Femur (tissue), 1 donor: ENCODE results near the gene RFPL1.

Experiments used
- DNase-seq: peaks from one replicate; pipeline ENCODE4 v3.0.0-alpha.2; 2017

Gene RFPL1

DNA sequence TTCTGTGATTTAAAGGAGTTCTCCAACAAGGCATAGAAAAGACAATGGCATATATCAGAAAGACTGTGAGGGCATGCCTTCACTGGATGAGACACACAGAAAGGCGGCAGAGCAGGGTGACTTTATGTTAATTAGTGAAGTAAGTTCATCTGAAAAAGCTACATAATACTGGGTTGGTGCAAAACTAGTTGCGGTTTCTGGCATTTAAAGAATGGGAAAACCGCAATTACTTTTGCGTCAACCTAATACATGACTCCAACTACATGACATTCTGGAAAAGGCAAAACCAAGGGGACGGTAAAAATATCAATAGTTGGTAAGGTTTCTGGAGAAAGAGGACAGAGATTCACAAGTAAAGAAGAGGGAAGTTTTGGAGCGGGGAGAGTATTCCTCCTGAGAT, 5.1 kb downstream of the RFPL1 start:
- DNase-seq: no peak

DNA sequence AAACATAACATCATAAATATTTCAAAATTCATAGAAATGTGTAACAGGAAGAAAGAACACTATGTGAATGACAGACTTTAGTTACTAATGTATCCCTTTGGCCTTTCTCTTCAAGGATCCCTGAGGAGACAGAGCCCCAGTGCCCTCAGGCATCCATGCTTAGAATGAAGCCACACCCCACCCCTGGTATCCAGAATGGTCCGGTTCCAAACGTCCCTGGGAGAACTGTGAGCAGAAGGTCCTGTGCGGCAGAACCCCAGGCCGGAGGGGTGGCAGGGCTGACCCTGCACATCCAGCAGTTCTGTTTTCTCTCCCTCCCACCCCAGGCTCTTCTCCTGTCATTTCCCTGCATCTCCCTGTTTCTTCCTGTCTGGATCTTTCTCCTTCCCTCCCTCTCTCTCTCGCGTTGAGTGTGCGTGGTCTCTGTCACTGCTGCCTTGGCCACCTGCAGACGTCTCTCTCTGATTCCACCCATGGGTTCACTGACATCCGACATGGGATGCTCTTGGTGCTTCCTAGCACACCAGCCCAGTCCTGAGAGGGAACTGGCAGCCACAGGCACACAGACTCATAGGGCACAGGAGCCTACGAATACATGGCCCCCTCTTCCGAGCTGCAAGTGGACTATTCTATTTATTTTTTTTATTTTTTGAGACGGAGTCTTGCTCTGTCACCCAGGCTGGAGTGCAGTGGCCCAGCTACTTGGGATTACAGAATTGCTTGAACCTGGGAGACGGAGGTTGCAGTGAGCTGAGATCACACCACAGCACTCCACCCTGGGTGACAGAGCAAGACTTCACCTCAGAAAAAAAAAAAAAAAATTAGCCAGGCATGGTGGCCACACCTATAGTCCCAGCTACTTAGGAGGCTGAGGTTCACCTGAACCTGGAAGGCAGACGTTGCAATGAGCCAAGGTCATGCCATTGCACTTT, 5.7 kb downstream of the RFPL1 start:
- no peak for DNase-seq

DNA sequence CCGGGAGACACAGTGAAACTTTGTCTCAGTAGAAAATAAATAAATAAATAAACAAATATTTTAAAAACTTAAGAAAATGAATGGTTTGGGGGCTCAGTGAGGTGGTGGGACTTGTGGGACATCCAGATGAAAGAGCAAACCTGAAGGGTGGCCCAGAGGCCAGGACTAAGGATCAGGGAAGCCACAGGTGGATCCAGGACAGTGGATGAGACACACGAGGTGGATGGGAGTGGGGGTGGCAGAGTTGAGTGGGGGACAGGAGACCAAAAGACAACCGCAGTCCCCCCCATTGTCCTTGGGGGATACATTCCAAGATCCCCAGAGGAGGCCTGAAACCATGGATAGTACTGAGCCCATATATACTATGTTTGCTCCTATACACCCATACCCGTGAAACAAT, 7.1 kb downstream of the RFPL1 start:
- no peak for DNase-seq

DNA sequence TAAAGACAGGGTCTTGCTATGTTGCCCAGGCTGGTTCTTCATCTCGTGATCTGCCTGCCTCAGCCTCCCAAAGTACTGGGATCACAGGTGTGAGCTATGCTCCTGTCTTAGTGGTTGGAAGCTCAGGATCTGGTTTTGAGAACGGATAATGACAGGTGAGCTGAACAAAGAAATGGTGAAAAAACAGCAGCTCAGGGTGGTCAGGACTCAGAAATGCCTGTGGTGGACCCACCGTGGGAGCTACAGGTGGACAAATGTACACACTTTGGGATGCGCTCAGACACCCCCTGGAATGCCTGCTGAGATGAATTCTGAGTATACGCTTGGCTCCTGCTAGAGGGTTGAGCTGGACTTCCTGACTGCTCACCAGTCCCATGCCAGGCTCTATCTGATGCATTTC, 9.5 kb downstream of the RFPL1 start:
- DNase-seq: no peak

DNA sequence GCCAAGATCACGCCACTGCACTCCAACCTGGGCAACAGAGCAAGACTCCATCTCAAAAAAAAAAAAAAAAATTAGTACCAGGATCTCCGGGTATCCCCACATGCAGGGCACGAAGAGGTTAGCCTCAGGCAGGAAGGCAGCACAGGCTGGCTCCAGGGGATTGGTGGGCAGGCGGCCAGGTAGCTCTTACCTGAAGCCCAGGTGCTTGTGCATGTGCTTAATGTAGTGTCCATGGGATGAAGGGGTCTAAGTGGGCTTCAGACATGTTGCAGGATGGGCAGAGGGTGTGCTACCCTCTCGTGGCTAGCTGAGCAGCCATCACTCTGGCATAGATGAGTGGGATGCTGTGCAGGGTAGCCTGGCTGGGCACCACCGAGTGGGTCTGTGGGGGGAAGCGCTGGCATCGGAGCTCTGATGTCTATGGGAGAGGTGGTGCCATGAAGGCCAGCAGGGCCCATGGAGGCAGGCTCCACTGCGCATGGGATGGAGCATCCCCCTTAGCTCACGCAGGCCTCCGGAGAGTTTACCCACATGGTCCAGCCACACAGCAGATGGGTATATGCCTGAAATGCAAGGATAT, 11.0 kb downstream of the RFPL1 start:
- no peak for DNase-seq

DNA sequence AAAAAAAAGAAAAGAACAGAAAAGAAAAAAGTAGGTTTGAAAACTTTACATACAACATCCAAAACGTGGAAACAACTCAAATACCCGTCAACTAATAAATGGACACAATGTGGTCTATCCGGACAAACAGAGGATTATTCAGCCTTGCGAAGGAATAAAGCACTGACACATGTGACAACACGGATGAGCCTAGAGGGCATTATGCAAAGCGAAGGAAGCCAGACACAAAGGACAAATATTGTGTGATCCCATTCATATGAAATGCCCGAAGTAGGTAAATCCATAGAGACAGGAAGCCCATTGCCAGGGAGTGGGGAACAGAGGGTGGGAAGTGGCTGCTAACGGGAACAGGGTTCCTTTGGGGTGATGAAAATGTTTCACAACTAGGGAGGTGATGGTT, 11.8 kb downstream of the RFPL1 start:
- no peak for DNase-seq

DNA sequence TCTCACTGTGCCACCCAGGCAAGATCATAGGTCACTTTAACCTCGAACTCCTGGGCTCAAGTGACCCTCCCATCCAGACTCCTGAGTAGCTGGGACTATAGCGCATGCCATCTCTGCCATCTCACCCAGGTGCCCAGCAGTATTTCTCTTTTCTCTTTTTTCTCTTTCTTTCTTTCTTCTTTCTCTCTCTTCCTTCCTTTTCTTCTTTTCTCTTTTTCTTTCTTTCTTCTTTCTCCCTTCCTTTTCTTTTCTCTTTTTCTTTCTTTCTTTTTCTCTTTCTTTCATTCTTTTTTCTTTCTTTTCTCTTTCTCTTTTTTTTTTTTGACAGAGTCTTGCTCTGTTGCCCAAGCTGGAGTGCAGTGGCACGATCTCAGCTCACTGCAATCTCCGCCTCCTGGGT, 13.5 kb downstream of the RFPL1 start:
- no peak for DNase-seq

DNA sequence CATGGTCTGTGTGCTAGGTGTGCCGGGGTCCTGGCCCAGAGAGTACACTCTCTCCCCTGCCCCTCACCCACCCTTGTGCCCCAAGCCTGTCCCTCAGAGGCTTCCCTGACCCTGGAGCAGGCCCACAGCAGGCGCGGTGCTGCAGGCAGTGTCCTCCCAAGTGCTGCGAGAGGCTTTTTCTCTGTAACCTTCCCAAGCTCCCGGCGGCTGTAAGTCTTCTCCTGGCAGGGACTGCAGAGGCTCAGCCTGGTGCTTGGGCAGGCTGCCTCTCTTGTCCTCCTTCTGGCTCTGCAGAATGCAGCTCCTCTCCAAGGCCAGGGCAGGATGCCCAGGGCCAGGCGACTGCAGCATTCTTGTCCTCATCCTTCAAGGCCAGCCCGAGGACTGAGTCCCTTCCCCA, 15.9 kb downstream of the RFPL1 start:
- DNase-seq: no peak

DNA sequence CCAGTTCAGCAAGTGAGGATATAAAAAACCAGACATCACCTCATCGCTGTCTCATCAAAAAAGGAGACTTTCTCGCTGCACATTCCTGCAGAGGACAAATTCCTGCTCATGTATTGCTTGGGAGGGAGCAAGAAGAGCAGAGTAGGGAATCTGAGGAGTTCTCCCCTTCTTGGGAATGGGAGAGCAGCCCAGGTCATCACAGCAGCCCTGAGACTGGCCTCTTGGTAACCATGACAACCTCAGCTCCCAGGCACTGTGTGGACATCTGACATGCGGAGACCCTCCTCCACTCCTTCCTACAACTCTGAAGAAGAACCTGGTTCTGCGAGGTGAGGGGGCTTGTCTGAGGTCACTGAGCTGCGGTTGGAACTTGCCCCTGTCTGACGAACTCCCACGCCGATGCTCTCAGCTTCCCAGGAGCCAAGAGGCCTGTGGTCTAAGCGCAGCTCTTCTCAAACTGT, 17.9 kb downstream of the RFPL1 start:
- no peak for DNase-seq

DNA sequence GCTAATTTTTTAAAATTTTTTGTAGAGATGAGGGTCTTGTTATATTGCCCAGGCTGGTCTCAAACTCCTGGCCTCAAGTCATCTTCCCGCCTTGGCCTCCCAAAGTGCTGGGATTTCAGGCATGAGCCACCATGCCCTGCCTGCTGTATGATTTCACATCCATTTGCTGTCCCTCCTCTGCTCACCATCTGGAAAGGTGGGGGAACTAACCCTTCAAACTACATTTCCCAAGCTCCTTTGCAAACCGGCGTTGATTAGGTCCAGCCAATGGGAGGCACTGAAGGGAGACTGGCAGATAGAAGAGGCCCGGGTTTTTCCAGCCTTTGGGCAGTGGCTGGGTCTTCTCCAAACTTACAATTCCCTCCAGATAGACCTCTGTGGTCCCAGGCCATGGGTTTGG, 19.3 kb downstream of the RFPL1 start:
- DNase-seq: no peak

DNA sequence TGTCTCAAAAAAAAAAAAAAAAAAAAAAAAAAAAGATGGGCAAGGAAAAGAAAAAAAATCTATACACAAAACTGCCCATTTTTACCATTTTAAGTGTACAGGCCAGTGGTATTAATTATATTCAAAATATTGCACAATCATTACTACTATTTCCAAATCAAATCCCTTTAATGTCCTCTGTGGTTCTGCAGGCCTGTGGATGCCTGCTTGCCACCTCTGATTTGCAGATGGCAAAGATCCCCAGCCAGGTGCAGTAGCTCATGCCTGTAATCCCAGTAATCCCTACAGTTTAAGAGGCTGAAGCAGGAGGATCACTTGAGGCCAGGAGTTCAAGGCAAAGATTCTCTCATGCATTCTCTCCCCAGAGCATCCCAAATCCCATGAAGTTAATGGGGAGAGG, 20.2 kb downstream of the RFPL1 start:
- no peak for DNase-seq

DNA sequence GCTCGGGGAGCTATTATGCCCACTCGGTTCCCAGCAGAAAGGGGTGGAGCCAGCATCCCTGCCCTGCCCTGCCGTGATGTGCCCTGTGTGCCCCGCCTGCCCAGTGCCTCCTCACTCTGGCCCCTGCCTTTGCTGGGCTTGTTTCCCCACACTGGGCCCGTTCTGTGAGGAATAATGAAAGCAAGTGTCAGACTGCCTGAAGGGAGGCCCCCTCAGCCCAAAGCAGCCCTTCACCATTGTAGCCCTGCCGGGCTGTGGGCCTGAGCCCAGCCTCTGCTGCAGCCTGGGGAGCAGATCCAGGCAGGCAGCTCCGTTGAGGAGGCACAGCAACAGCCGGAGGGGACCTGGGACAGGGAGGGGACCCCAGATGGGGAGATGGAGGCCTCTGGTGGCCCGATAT, 21.4 kb downstream of the RFPL1 start:
- DNase-seq: no peak

DNA sequence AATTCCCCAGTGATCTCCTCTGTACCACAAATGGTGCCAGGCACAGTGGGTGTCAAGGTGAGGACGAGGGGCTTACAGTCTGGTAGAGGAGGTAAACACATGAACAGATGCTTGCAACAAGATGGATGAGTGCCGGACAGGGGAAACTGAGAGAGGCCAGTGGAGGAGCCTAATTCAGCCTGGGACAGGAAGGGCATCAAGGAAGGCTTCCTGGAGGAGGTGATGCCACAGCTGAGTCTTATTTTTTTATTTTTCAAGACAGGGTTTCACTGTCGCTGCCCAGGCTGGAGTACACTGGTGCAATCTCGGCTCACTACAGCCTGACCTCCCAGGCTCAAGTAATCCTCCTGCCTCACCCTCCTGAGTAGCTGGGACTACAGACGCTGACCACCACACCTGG, 22.9 kb downstream of the RFPL1 start:
- DNase-seq: no peak

DNA sequence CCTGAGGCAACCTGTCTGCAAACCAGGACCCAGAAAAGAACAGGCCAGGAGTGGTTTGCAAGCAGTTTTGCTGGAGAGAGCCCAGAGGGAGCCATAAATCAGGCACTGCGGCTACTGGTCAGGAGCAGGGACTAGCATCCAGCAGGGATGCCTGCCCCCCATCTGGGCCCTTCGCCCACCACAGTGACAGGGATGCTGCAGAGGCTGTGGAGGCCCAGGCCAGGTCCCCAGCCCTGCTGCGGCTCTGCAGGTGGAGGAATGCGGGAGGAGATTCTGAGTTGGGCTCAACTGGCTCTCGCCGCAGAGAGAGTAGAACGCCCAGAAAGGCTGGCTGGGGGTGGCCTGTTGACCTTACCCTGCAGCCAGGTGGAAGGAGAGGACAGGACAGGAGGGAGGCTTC, 25.2 kb downstream of the RFPL1 start:
- no peak for DNase-seq

DNA sequence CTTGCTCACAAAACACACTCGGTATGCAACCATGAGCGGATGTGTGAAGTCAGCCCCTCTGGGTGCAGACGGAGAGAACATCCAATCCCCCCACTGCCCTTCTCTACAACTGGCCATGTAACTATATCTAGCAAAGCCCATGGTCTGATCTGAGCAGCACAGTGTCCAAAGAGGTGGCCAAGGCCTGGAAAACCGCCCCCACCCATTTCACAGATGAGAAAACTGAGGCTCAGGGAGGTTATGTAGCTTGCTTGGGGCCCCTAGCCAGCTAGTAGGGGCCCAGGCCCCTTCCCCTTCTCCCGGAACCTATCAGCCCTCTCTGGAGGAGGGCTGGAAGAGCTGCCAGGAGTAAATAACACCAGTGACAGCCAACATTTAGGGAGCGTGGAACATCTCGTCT, 26.2 kb downstream of the RFPL1 start:
- DNase-seq: no peak

DNA sequence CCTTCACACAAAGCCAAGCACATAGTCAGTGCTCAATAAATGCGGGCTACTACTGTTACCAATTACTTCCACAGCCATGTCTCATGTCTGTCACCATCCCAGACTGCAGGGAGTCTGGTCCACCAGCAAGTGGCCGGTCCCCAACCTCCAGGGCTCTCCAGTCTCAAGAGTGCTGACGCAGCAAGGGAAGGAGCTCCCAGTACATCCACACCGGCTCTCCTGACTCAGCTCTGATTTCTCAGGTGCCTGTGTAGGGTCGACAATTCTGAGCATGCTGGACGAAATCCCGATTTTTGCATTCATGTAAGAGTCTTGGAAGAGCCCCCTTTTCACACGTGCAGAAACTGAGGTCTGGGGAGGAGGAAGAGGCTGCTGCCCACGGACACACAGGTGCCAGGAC, 31.4 kb downstream of the RFPL1 start:
- DNase-seq: no peak

DNA sequence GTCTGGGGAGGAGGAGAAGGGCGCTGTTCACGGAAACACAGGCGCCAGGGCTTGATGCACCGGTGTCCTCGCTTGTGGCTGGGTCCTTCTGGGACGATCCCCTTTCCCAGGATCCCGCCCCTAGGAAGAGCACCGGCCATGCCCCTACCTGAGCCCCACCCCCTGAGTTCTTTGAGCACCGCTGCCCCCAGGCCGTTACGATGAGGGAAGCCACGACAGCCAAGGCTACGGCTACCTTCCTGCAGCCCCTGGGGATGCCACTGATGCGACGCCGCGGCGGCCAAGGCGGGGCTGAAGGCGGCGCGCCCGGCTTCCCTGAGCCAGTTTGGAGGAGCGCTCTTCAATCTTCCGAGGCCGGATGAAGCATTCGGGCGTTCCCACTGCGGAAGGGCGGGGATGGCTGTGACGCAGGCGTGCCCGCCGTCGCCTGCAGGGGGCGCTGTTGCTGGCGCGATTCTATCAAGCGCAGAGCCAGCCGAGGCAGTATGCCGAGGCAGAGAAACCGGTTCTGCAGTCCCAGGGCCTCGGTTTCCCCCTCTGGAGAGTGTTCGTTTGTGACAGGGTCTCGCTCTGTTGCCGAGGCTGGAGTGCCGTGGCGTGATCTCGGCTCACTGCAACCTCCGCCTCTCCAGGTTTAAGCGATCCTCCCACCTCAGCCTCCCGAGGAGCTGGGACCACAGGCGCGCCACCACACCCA, 31.9 kb downstream of the RFPL1 start:
- peak; percentile 74 for DNase-seq

DNA sequence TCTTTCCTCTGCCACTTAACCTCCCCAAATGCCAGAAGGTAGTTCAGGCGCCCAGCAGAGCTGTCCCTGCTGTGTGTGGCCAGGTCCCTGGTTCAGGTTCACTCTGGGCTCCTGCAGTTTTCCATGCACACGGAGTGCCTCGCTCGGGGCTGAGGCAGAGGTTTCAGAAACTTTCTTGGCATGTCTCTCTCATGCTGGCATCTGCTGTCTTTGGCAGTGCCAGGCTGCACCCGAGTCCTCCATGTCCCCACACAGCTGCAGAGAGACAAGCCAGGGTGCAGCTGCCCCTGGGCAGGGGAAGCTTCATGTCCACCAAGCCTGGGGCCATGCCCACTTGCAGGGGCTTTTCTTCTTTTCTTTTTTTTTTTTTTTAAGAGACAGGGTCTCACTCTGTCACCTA, 34.6 kb downstream of the RFPL1 start:
- DNase-seq: no peak

DNA sequence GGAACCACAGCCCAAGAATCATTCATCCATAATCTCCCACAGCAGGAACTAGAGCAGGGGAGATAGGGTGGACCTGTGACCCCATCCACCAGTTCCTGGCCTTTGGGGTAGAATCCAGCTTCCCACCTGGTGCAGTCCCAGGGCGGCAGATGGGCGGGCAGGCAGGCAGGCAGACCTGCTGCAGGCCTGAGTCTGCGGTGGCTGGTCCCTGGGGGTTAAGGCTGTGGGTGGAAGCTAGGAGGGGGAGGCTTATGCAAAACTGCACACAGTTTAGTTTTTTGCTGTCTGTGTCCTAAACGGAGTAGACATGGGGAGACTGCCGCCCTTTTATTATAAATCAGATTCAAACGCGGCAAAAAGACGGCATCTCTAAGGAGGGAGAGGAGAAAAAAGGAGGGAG, 37.2 kb downstream of the RFPL1 start:
- no peak for DNase-seq

DNA sequence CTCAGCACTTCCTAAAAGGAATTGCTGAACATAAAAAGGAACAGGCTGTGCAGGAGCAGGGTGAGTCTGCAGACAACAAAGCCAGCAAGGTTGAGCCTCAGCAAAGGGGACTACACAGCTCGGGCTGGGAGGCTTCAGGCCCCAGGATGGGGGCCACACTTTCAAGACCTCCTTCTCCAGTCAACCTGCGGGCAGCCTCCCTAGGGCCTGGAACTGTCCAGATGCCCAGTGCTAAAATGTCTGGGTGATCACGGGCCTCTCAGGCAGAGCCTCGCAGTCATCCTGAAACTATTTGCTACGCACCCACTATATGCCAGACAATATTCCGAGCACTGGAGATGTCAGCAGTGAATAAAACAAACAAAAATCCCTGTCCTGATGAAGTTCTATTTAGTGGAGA, 37.7 kb downstream of the RFPL1 start:
- no peak for DNase-seq

DNA sequence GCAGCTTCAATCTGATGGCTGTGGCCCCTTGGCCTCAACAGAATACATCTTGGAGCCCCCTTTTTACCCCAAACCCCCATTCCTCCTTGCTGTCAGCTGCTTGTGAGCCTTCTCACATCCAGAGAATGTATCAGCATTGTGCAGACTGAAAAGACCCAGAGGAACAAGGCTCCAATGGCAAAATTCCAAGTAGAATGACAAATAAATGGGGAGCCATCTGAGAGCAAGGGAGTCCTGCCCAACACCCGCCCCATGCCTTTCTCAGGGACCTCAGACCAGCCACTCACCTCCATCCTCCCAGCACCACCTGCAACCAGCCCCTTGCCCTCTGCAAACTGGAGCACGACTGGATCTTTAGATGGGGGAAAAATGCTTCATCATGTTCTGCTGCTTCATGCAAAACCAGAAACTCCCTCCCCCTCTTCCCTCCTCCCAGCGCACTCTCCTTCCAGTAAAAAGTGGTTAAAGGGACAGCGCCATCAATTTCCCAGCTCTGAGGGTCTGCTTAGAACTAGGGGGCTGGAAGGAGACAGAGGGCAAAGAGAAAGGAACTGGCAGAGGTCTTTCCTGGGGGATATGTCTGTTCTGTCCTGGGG, 39.4 kb downstream of the RFPL1 start:
- no peak for DNase-seq

DNA sequence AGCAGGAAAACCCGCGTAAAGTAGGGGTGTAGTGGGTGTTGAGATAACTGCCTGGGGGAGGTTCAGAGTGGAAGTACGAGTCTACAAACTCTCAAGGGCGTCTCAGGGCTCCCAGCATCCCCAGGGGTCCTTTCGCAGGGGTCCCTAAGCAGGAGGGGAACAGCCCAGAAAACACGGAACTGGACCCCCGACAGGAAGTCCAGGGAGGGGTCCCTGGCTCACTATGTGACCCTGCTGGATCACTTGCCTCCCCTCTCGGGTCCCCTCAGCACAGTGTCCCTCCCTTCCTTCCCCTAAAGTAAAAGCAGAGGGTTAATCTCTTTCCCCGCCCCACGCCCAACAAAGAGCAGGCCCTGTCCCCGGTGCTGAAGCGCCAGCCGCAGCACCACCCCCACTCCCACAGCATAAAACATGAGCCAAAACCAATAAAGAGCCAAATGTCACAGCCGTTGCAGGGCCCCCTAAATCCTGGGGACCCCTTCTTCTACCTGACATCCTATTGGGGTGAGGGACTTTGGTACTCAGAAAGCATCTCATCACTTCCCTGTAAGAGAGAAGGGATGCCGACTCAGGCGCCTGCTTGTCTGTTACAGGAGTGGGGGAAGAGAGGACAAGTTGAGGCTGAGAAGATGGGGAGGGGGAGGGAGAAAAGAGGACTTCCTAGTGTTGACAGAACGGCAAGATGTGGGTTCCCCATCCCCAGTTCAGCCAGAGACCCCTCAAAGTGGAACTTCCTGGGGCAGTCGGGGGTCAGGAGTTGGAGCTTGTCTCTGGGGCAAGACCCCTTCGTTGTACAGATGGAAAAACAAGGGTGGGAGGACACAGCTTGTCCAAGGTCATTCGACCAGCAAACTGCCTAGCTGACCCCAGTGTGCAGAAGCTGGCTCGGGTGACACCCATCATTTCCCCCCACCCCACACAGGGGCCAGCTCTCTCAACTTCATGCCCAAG, 40.2 kb downstream of the RFPL1 start:
- peak; percentile 51 for DNase-seq
